Esophagus squamous epithelium (tissue), 4 donors: ENCODE measurements around the gene DHRS3.

ENCODE experiments used
- CTCF ChIP-seq, 6 experiments: fragments of 450-650 bp in 4 of 6; fragments of 200-600 bp in 2 of 6; sonication (generic) in 2 of 6; IDR thresholded peaks; one replicate each; pipeline ENCODE4 v1.5.1; 2016 to 2019; ENCODE audit warnings: antibody characterized with exemption in 6 of 6, mild to moderate bottlenecking in 4 of 6, moderate library complexity in 4 of 6
- POLR2A ChIP-seq, 4 donors: fragments of 450-650 bp; IDR thresholded peaks; one replicate each; pipeline ENCODE4 v1.6.1; 2017; ENCODE audit warnings: antibody characterized with exemption in 4 of 4, mild to moderate bottlenecking in 4 of 4, moderate library complexity in 3 of 4

- no peak for TF ChIP-seq CTCF (IDR thresholded peaks at IDR 0.05)
- no peak for TF ChIP-seq POLR2A (IDR thresholded peaks at IDR 0.05)
Measured at GRCh38 chr1:12620931-12621330, 2.9 kb upstream of the DHRS3 start.
